ENCODE measurements around the gene CPEB3. TPM values are rescaled to one million over a fixed set of nuclear protein-coding genes. Genes with fewer than 3 reads are reported as not detected.

The CPEB3 gene
- total and polyA plus RNA-seq, 10 donors = 1.0 to 10.1 (median 7.3) TPM

DNA sequence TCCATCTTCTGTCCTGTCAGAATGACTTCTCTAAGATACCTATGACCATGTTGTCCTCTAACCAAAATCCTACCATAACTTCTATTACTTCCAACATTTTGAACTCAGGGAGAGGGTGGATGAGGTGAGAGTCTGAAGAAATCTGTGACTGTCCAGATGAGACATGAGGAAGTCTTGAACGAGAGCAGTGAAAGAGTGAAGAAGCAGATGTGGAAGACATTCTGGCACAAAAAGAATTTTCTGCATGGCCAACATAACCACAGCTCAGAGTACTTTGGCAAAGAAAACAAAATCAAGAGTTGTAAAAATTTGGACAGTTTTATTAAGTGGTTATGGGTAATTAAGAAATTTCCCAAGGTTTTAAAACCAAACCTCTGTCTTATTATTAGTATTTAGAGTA, 141.6 kb downstream of the CPEB3 start:
- DNase-seq = no peak
- Histone ChIP-seq H3K27me3 (replicated peaks in 1 of 7) (no peaks in the 10 kb centered on the region), H3K9me3 (no peaks in the 10 kb centered on the region), H3K4me3 (no peak overlapping the region), H3K27ac (no peak overlapping the region), H3K36me3 (no peaks in the 10 kb centered on the region), H3K4me1 (peaks cover 15 to 45% (median 25%) of the 10 kb centered on the region in 6 donors)
- intact Hi-C loops (cut with DNase I; ENCODE audit: low total_unique reads) = no loop called here
- 54 to 81% (median 76%) methylated on average over 1 of the region's 1 CpG for WGBS, 5 donors
- TF ChIP-seq, protein P1, sequence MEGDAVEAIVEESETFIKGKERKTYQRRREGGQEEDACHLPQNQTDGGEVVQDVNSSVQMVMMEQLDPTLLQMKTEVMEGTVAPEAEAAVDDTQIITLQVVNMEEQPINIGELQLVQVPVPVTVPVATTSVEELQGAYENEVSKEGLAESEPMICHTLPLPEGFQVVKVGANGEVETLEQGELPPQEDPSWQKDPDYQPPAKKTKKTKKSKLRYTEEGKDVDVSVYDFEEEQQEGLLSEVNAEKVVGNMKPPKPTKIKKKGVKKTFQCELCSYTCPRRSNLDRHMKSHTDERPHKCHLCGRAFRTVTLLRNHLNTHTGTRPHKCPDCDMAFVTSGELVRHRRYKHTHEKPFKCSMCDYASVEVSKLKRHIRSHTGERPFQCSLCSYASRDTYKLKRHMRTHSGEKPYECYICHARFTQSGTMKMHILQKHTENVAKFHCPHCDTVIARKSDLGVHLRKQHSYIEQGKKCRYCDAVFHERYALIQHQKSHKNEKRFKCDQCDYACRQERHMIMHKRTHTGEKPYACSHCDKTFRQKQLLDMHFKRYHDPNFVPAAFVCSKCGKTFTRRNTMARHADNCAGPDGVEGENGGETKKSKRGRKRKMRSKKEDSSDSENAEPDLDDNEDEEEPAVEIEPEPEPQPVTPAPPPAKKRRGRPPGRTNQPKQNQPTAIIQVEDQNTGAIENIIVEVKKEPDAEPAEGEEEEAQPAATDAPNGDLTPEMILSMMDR (IDR thresholded peaks at IDR 0.05 in 8 of 11, conservative IDR thresholded peaks at IDR 0.05 in 3 of 11) = no peak
- TF ChIP-seq POLR2A (IDR thresholded peaks at IDR 0.05) (no peak), POLR2AphosphoS5 (IDR thresholded peaks at IDR 0.05) (no peak)

DNA sequence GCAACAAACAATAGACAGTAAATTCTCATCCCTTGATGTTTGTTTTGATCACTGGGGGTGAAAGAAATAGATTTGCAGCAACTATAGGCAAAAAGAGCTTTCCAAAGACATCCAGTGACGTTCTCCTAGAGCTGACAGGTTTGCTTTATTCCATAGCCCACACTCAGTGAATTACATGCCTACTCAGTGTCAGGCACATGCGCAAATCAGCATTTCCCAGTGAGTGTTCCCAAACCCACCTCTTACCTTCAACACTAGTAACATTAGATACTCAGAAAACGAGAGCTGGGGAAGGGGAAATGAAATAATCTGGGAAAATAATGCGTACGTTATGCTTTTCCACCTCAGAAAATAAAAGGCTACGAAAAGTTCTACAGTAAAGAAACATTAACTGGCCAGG, 144.1 kb downstream of the CPEB3 start:
- 79 to 86% (median 84%) methylated on average over 6 of the region's 6 CpGs for WGBS, 5 donors
- intact Hi-C loops (cut with DNase I; ENCODE audit: low total_unique reads) = no loop called here
- peak overlapping the region in 5 of 8 donors; percentile 26 to 36 (median 31) for H3K27ac ChIP-seq

DNA sequence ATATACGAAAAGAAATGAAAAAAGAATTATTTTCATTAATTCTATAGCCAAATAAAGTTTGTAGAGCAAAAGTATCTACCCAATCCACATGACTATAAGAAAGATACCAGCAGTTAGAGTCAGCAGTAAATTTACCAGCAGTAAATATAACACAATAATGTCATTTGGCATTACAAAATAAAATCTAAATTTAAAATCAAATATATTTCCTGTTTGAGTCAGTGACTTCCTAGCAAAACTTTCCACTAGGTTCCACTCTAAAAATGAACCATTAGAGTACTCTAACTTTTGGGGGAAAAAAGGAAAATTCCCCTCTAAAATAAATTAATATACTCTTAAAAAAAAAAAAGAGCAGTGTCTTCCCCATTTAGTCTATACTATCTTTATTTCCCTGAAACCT, 144.8 kb downstream of the CPEB3 start:
- no peak overlapping the region for H3K4me3 ChIP-seq
- peaks cover 20 to 65% (median 36%) of the 10 kb centered on the region in 6 donors for H3K4me1 ChIP-seq
- H3K27me3 ChIP-seq (replicated peaks in 1 of 7) = no peaks in the 10 kb centered on the region
- H3K27ac ChIP-seq = peak overlapping the region in 5 of 8 donors; percentile 24 to 36 (median 31)
- intact Hi-C loops (cut with DNase I; ENCODE audit: low total_unique reads) = no loop called here
- DNase-seq = no peak
- 67 to 83% (median 71%) methylated on average over 1 of the region's 1 CpG for WGBS, 5 donors
- no peaks in the 10 kb centered on the region for H3K9me3 ChIP-seq
- H3K36me3 ChIP-seq = peaks cover 0 to 6% (median 0%) of the 10 kb centered on the region in 6 donors
- TF ChIP-seq, protein P1 (IDR thresholded peaks at IDR 0.05 in 8 of 11, conservative IDR thresholded peaks at IDR 0.05 in 3 of 11) = no peak
- TF ChIP-seq POLR2AphosphoS5 (IDR thresholded peaks at IDR 0.05) (no peak), POLR2A (IDR thresholded peaks at IDR 0.05) (no peak)

More for the DNA sequence above, 144.1 kb downstream of the CPEB3 start:
- no peaks in the 10 kb centered on the region for H3K27me3 ChIP-seq (replicated peaks in 1 of 7)
- no peak overlapping the region for H3K4me3 ChIP-seq
- H3K4me1 ChIP-seq = peaks cover 20 to 65% (median 36%) of the 10 kb centered on the region in 6 donors
- TF ChIP-seq POLR2A (IDR thresholded peaks at IDR 0.05) = no peak
- TF ChIP-seq, protein P1 (IDR thresholded peaks at IDR 0.05 in 8 of 11, conservative IDR thresholded peaks at IDR 0.05 in 3 of 11) = no peak
- TF ChIP-seq POLR2AphosphoS5 (IDR thresholded peaks at IDR 0.05) = no peak
- no peak for DNase-seq
- peaks cover 0 to 6% (median 0%) of the 10 kb centered on the region in 6 donors for H3K36me3 ChIP-seq
- H3K9me3 ChIP-seq = no peaks in the 10 kb centered on the region

DNA sequence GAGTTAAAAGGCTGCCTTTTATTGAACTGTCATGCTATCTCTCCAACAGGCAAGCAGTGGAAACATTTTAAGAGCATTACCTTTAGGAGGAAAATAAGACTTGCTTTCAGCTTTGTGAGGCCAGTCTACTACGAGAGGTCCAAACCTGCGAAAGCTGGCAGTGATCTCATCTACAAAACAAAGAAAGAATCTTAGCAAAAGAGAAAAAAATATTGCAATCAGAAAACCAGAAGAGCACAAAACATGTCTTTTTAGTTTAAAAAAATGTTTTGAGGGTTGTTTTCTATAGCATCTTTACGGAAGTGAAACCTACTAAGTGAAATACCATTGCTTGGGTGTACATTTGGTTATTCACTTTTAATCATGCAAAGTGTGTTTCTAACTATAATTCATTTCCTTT, 147.9 kb downstream of the CPEB3 start:
- intact Hi-C loops (cut with DNase I; ENCODE audit: low total_unique reads) = no loop called here
- 61 to 74% (median 70%) methylated on average over 3 of the region's 3 CpGs for WGBS, 5 donors
- Histone ChIP-seq H3K36me3 (peaks cover 0 to 17% (median under 1%) of the 10 kb centered on the region in 6 donors), H3K4me1 (peaks cover 20 to 59% (median 36%) of the 10 kb centered on the region in 6 donors), H3K9me3 (peaks cover 0 to 3% (median 0%) of the 10 kb centered on the region in 8 donors), H3K27me3 (replicated peaks in 1 of 7) (no peaks in the 10 kb centered on the region), H3K4me3 (peak overlapping the region in 1 of 8 donors; percentile 41), H3K27ac (peak overlapping the region; percentile 6 to 78 (median 68))
- no peak for DNase-seq
- TF ChIP-seq POLR2A (IDR thresholded peaks at IDR 0.05) (no peak), POLR2AphosphoS5 (IDR thresholded peaks at IDR 0.05) (no peak)
- TF ChIP-seq, protein P1 (IDR thresholded peaks at IDR 0.05 in 8 of 11, conservative IDR thresholded peaks at IDR 0.05 in 3 of 11) = no peak
